Endothelial cell of umbilical vein (primary cell): ENCODE data around the gene OR51D1. TPM values are rescaled to one million over a fixed set of nuclear protein-coding genes. Genes with fewer than 3 reads are reported as not detected.

ENCODE experiments used
- BruUV-seq: library from RNA; stranded (reverse); fragments of 400-500 nt; replicated peaks from 2 replicates; lab custom pipeline; 2021; lab: Mats Ljungman, UMichigan
- CTCF ChIA-PET: fragments of 300-600, 350-600 bp; sonication (Branson Sonifier 250); formaldehyde crosslinking; loops from one replicate; lab custom pipeline; 2021; ENCODE audit warnings: antibody characterized with exemption, inconsistent platforms; lab: Charles Lee
- POLR2A ChIA-PET: fragments of 300-600, 350-600 bp; sonication (Branson Sonifier 250); formaldehyde crosslinking; loops from one replicate; lab custom pipeline; 2021; ENCODE audit warnings: antibody characterized with exemption, inconsistent platforms; lab: Charles Lee
- DNase-seq: peaks from one replicate; pipeline ENCODE4 v3.0.0-alpha.2; 2011; ENCODE audit warnings: low read depth, low spot score
- FAIRE-seq: peaks from 2 replicates; lab custom pipeline; 2011; peaks lifted over from hg19 to GRCh38; lab: Jason Lieb, UNC
- H2AFZ ChIP-seq: 2 replicates; pipeline ENCODE4 v1.6.0; 2012; ENCODE audit warnings: low read depth, low read length, control low read depth, inconsistent platforms
- H3K27ac ChIP-seq: 2 replicates; pipeline ENCODE4 v1.5.1; 2011; ENCODE audit warnings: low read depth, mild to moderate bottlenecking, control low read depth, low read length, moderate library complexity; ENCODE audit not compliant: insufficient read depth
- H3K27me3 ChIP-seq, 2 experiments: 2 replicates each; pipeline versions ENCODE4 v1.6.0 to v1.6.1; 2011; ENCODE audit warnings: low read length in 2 of 2, mixed read lengths in 1 of 2; ENCODE audit not compliant: control insufficient read depth in 2 of 2, insufficient read depth in 2 of 2
- H3K36me3 ChIP-seq, 2 experiments: 2 replicates in 1 of 2; 3 replicates in 1 of 2; pipeline ENCODE4 v1.5.1; 2011; ENCODE audit warnings: low read length in 2 of 2, mild to moderate bottlenecking in 1 of 2, moderate library complexity in 1 of 2; ENCODE audit not compliant: control insufficient read depth in 2 of 2, insufficient read depth in 2 of 2; ENCODE audit errors: extremely low read depth in 1 of 2
- H3K4me1 ChIP-seq: 3 replicates; pipeline ENCODE4 v1.5.1; 2011; ENCODE audit warnings: mild to moderate bottlenecking, low read length; ENCODE audit not compliant: control insufficient read depth, insufficient read depth; ENCODE audit errors: extremely low read depth
- H3K4me2 ChIP-seq: 2 replicates; pipeline ENCODE4 v1.6.1; 2011; ENCODE audit warnings: low read length, control low read depth, mixed read lengths; ENCODE audit not compliant: insufficient read depth
- H3K4me3 ChIP-seq, 3 experiments: fragments of 200-600 bp in 1 of 3; sonication (generic), shearing (Covaris generic) in 1 of 3; replicated peaks in 1 of 3; 2 replicates each; pipeline ENCODE4 v1.5.1; 2011 to 2016; ENCODE audit warnings: control low read depth in 3 of 3, low read length in 3 of 3, mild to moderate bottlenecking in 2 of 3, inconsistent platforms in 1 of 3, low read depth in 1 of 3, moderate library complexity in 1 of 3; ENCODE audit not compliant: insufficient read depth in 1 of 3
- H3K79me2 ChIP-seq: 2 replicates; pipeline ENCODE4 v1.6.0; 2012; ENCODE audit warnings: low read length, inconsistent platforms; ENCODE audit not compliant: control insufficient read depth, insufficient read depth
- H3K9ac ChIP-seq: replicated peaks from 2 replicates; pipeline ENCODE3; 2011; ENCODE audit warnings: low read length, control low read depth; ENCODE audit not compliant: insufficient read depth; ENCODE audit errors: extremely low read depth
- H3K9me1 ChIP-seq: replicated peaks from 3 replicates; pipeline ENCODE4 v1.6.0; 2011; ENCODE audit warnings: mild to moderate bottlenecking, low read length; ENCODE audit not compliant: control insufficient read depth, insufficient read depth; ENCODE audit errors: extremely low read depth
- H3K9me3 ChIP-seq: replicated peaks from 2 replicates; pipeline ENCODE4 v1.5.1; 2012; ENCODE audit warnings: low read length, inconsistent platforms; ENCODE audit not compliant: control insufficient read depth, insufficient read depth
- H4K20me1 ChIP-seq: replicated peaks from 2 replicates; pipeline ENCODE3; 2011; ENCODE audit warnings: mild to moderate bottlenecking, low read length; ENCODE audit not compliant: control insufficient read depth, insufficient read depth; ENCODE audit errors: extremely low read depth
- EZH2 ChIP-seq: IDR thresholded peaks from 2 replicates; pipeline ENCODE4 v1.6.1; 2012; ENCODE audit warnings: borderline replicate concordance, low read depth, mild to moderate bottlenecking, moderate library complexity, low read length, inconsistent platforms; ENCODE audit not compliant: severe bottlenecking
- GATA2 ChIP-seq: IDR thresholded peaks from 2 replicates; pipeline ENCODE4 v1.7.0; 2011; ENCODE audit warnings: low read depth, mild to moderate bottlenecking, moderate library complexity, mixed read lengths, low read length; ENCODE audit not compliant: insufficient read length, insufficient read depth
- JUN ChIP-seq: IDR thresholded peaks from 2 replicates; pipeline ENCODE4 v1.6.1; 2011; ENCODE audit warnings: borderline replicate concordance, low read depth; ENCODE audit not compliant: insufficient read length, insufficient read depth
- MAX ChIP-seq: IDR thresholded peaks from 2 replicates; pipeline ENCODE4 v1.6.1; 2011; ENCODE audit not compliant: insufficient read depth, insufficient read length
- MYC ChIP-seq: IDR thresholded peaks from one replicate; pipeline ENCODE4 v1.6.1; 2011; ENCODE audit warnings: mild to moderate bottlenecking, low read depth, low read length
- POLR2A ChIP-seq: IDR thresholded peaks from 2 replicates; pipeline ENCODE4 v1.6.1; 2012; ENCODE audit warnings: low read depth, mild to moderate bottlenecking, control low read depth, low read length
- POLR2AphosphoS5 ChIP-seq: IDR thresholded peaks from 2 replicates; pipeline ENCODE4 v1.6.1; 2012; ENCODE audit warnings: low read depth, mild to moderate bottlenecking, control low read depth, low read length, moderate library complexity; ENCODE audit not compliant: insufficient read depth
- dilution Hi-C: fragments of 300-500 bp; cut with MboI; formaldehyde crosslinking; loops from one replicate; pipeline ENCODE4 v1.15.0; 2019; ENCODE audit warnings: low sequenced_read_pairs; ENCODE audit not compliant: extremely low pct_ligation_motif_present
- intact Hi-C: fragments of 100-400 bp; cut with micrococcal nuclease; formaldehyde crosslinking; loops from one replicate; pipeline ENCODE4 v1.10.0; 2022
- polyA plus RNA-seq, 4 experiments: library from polyadenylated mRNA; depleted of rRNA in 3 of 4; stranded (reverse) in 3 of 4; unstranded in 1 of 4; fragments of >200 nt; gene quantifications; 2 replicates each; pipeline versions ENCODE4 v1.2.1 to v1.2.3, GENCODE V29; 2011 to 2012; ENCODE audit warnings: missing spikeins in 1 of 4
- total RNA-seq: library from RNA; stranded (reverse); gene quantifications from 2 replicates; pipeline ENCODE4 v1.2.3, GENCODE V29; 2021

The OR51D1 gene
- total and polyA plus RNA-seq, 2 donors (not counting 3 experiments of a cell fraction or from before 2014, with no cell fraction given), result not detected

GRCh38 chr11:4619514-4619913 is 17.8 kb upstream of the OR51D1 start:
- Histone ChIP-seq H3K9me3 (no peaks in the 10 kb centered on the region), H3K9me1 (no peaks in the 10 kb centered on the region), H3K9ac (no peak overlapping the region), H3K27me3 (peaks cover 0 to 4% of the 10 kb centered on the region in 2 experiments), H4K20me1 (no peaks in the 10 kb centered on the region), H3K36me3 (no peaks in the 10 kb centered on the region), H3K79me2 (no peaks in the 10 kb centered on the region), H3K4me3 (no peak overlapping the region), H2AFZ (no peak overlapping the region), H3K4me1 (no peaks in the 10 kb centered on the region), H3K27ac (no peak overlapping the region), H3K4me2 (no peak overlapping the region)
- dilution Hi-C loops (no loop called here), intact Hi-C loops (no loop called here)
- CTCF ChIA-PET, result no interaction called here
- FAIRE-seq (no peak), DNase-seq (no peak)
- POLR2A ChIA-PET, result no interaction called here
- no TSS peak for BruUV-seq
- TF ChIP-seq POLR2A (no peak), POLR2AphosphoS5 (no peak), MAX (no peak), MYC (no peak), JUN (no peak), EZH2 (no peak), GATA2 (no peak)
